Skin epidermis (tissue), 12 donors: Measurements from ENCODE around the gene ZNF746.
"Not testable (repeated sequence)": the region's sequence is repeated elsewhere in the genome, so short reads cannot be mapped to it uniquely, and the experiment has no call there.

Experiments used
- H3K27ac ChIP-seq, 21 experiments: fragments of 200-600 bp; sonication (generic) in 11 of 21; one replicate each; pipeline ENCODE4 v1.5.0; 2020; ENCODE audit warnings: mild to moderate bottlenecking in 3 of 21, inconsistent platforms in 2 of 21, moderate library complexity in 2 of 21
- H3K4me3 ChIP-seq, 7 experiments: fragments of 200-600 bp; sonication (generic) in 2 of 7; one replicate each; pipeline ENCODE4 v1.5.0; 2020; ENCODE audit warnings: inconsistent platforms in 2 of 7, mild to moderate bottlenecking in 2 of 7, moderate library complexity in 1 of 7

The ZNF746 gene

DNA sequence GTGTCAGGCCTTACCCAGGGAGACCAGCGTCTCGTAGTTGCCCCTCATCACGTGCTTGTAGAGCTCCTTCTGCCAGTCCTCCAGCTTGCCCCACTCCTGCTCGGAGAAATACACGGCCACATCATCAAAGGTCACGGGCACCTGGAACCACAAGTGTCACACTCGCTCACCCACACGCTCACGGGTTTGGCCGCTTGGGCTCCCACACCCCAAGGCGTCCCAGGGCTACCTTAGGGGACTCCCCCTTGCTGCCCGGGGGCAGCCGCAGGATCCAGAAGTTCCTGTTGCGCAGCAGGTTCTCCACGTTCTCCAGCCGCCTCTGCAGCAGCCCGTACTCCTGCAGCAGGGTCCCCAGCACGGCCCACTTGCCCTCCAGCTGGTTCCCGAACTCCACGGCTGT is 3.6 kb downstream of the ZNF746 start:
- not testable (repeated sequence) for H3K27ac ChIP-seq, H3K4me3 ChIP-seq

DNA sequence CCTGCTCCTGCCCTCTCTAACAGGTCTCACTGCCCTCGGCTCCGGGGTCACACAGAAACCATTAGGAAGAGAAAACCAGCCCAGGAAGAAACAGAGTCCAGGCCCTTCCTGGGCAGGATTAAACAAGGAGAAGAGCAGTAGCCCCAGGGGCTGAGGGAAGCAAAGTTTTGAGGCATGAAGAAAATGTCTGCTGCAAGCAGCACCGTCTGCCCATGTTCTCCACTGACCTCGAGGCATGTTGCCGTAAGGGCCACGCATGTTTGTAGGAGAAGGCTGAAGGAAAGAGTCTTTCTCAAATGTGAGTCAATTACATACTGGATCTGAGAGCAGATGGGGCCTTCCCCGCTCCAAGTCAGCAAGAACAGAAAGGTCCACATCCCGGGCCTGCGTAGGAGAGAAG is 4.2 kb downstream of the ZNF746 start:
- H3K4me3 ChIP-seq: no peak overlapping the region
- no peak overlapping the region for H3K27ac ChIP-seq

DNA sequence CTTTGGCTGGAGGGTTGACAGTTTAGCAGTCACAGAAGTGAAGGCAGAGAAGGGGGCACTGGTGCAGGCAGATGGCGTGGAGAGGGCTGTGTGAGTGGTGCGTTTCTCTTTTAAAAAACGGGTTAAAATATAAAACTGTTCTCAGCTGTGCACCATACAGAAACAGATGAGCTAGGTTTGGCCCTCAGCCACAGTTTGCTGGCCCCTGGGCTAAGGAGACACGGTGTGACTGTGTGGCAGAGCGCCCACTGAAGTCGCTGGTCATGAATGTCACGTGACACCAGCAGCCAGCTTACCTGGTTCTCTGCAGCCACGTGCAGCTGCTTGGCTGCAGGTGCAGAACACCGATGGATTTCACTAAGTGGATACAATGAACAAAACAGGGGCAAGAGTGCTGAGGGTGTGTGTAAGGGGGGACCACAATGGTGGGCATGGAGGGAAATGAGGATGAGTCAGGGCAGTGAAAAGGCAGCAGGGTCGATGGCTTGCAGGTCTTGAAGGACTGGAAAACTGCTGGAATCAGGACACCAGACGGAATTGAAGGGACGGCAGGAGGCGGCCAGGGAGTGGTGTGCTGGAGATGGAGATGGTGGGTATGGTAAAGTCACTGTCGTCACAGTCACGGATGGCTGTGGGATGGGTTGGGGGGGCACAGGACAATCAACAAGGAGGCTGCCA is 7.4 kb downstream of the ZNF746 start:
- H3K4me3 ChIP-seq: no peak overlapping the region
- H3K27ac ChIP-seq: no peak overlapping the region

DNA sequence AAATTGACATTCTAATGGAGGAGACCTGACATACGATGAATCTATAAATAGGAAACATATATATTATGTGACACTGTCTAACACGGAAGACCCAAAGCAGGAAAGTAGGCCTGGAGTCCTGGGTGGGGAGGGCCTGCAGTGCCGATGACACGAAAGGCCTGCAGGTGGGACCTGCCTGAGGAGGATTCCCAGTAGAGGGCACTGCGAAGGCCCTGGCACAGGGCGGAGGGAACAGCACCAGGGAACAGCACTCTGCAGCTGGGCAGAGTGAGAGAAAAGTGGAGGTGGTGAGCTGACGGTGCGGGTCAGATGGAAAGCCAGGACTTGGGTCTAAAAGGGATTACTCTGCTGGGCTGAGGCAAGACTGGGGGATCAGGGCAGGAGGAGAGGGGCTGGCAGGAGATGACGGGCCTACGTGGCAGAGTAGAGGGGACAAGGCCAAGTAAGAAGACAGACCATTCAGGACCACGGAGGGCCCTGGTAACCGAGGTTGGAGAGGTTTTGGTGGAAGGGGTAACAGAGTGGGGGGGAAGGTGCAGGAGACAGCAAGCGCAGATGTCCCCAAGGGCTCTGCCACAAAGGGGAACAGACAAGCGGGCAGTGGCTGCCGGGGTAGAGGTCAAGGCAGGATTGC is 8.1 kb downstream of the ZNF746 start:
- no peak overlapping the region for H3K4me3 ChIP-seq
- no peak overlapping the region for H3K27ac ChIP-seq

DNA sequence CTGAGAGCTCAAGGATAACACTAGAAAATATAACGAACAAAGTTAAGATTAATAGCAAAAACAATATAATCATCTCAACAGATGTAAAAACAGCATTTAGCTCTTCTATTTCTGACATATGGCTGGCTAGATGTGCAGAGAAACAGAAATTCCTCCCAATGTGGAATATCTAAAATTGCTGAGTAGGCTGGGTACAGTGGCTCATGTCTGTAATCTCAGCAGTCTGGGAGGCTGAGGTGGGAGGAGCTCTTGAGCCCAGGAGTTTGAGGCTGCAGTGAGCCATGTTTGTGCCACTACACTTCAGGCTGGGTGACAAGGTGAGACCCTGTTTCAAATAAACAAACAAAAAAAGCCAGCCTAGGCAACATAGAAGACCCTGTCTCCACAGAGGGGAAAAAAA is 18.0 kb downstream of the ZNF746 start:
- Histone ChIP-seq H3K27ac (no peak overlapping the region), H3K4me3 (no peak overlapping the region)

DNA sequence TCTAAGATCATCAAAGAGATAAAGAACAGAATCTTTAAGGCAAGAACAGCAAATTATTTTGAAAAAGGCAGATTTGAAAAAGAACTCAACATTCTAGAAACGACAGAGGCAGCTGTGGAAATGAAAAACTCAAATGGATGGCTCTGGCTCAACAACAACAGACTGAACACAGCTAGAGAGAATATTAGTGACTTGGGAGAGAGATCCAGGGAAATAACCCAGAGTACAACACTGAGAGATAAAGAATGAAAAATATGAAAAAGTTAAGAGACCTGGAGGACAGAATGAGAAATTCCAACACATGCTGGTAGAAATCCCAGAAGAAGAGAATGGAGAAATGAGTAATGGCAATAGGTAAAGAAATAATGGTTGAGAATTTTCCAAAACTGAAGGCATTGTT is 18.9 kb downstream of the ZNF746 start:
- no peak overlapping the region for H3K27ac ChIP-seq

DNA sequence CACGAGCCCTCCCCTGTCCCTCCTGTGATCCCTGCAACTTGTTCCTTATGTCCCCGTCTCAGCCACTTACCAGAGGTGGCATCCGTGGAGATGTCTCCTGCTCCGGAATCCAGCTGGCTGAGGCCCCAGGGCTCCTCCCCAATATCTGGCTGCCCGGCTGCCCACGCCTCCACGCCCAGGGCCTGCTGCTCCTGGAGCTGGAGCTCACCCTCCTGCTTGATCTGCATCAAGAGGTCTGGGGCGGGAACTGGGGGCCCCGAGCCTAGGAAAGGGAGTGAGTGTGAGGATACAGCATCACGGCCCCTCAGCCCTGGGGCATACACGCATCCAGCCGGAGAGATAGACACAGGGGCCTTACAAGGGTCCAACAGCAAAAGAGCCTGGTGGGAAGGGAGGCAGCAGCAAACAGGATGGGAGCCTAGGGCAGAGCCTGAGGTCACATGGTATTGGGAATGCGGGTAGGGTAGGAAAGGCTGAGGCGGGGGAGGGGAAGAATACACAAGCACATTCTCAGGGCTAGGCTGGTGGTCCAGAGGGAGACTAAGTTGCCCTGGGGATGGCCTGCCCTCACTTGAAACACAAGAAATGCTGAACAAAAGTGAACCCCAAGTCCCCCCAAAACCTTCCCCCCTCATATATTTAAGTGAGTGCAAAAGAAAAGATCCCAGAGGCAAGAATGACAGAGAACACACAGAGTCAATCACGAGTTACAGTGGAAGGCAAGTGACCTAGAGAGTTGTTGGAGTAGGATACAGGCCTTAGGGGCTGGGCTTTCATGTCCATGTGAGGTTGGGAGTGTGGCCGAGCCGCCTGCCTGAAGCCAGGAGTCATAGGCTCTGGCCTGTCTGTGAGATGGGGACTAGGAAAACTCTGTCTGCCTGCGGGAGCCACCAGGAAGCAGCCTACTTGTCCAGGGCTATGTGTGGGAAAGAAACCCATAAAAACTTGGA is 19.8 kb downstream of the ZNF746 start:
- Histone ChIP-seq H3K4me3 (no peak overlapping the region), H3K27ac (no peak overlapping the region)

More for the DNA sequence above, 18.9 kb downstream of the ZNF746 start:
- no peak overlapping the region for H3K4me3 ChIP-seq

DNA sequence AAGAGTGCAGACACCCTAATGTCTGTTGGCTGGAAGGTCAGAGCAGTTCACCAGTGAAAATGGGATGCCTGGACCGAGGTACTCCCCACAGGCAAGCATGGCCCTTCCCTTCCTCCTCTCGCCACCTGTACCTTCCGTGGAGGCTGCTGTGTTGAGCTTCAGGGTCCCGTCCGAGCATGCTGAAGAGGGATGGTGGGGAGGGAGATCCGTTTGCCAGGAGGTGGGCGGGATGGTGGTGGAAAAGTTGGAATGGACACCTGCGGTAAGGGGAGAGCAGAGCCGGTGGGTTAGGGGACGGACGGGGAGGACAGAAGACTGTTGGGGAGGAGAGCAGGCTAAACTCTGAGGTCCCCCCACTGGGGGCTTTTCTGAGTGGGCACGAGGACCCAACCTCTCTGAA is 20.8 kb downstream of the ZNF746 start:
- H3K27ac ChIP-seq: no peak overlapping the region
- no peak overlapping the region for H3K4me3 ChIP-seq

DNA sequence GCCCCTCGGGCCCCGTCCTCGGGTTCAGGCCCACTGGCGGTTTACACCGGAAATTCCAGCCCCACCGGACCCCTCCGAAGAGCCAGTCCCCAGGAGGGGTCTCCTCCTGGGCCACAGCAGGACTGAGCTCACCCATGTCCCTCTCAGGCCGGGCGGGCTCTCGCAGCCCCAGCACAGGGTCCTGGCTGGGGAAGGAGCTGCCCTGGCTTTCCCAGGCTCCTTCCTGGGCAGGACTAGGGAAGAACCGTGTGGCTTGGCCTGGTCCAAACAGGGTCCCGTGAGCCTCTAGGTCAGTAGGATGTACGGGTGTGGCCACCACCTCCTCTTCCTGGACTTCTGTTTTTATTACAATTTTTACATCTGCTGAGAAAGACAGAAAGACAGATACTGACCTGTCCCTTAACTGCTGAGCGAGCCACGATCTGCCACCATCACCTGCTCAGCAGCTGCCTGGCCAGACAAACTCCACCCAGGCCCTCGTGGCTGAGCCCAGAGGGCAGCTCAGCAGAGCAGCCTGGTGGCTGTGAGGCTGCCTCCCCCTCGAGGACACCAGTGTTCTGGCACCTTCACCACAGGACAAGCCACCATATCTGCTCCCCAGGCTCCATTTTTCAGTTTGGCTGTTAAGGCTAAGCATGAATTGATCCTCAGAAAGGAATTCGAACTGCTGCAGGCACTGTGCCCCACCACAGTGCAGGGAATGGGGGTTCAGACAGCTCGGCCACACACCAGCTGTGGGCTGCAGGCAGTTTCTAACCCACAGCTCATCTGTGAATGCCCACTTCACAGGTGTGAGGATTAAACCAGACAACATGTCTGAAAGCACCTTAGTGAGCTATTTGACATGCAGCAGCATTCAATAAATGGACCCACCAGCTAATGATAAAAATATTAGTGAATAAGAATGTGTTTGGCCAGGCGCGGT is 22.2 kb downstream of the ZNF746 start:
- H3K27ac ChIP-seq: no peak overlapping the region
- H3K4me3 ChIP-seq: no peak overlapping the region

DNA sequence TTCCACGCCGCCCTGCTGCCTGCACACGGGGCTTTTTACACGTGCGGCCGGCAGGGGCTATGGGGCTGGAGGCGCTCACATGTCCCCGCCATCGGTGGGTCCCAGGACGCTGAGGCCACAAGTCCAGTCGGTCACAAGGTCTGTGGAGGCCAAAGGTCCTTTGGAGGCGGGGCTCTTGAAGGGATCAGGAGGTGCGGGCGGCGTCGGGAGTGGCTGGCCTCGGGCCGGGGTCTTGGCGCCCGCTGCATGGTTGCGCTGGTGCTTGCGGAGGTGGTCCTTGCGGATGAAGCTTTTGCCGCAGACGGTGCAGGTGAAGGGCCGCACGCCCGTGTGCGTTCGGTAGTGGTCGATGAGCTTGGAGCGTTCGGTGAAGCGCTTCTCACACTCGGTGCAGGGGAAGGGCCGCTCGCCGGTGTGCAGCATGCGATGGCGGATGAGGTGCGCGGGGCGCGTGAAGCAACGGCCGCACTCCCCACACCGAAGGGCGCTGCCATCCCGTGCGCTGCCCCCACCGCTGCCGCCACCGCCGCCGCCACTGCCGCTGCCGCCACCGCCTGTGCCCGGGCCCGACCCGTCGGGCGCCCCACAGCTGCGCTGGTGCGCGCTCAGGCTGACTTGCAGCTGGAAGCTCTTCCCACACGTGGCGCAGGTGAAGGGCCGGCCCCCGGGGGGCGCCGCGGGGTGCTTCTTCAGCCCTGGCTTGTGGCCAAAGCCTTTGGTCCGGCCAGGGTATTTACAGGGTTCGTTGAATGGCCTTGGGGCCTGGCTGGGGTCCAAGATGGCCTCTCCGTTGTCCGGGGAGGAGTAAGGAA is 23.1 kb downstream of the ZNF746 start:
- no peak overlapping the region for H3K27ac ChIP-seq
- no peak overlapping the region for H3K4me3 ChIP-seq

DNA sequence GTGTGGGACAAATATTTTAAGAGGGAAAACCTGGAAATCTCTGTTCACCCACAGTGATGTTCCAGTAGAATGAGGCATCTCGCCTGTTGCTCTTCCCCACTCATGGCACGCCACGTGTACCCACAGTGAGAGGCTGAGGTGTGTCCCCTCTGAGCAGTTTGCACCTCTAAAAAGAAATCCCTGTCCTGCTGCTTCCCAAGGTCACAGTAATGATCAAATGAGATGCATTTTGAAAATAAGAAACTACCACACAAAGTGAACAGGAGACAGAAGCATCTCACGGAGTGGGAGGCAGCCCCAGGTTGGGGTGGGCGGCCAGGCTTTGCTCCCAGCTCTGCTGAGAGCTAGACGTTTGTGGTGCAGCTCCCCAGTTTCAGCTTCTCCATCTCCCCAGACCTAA is 24.4 kb downstream of the ZNF746 start:
- Histone ChIP-seq H3K4me3 (no peak overlapping the region), H3K27ac (no peak overlapping the region)

DNA sequence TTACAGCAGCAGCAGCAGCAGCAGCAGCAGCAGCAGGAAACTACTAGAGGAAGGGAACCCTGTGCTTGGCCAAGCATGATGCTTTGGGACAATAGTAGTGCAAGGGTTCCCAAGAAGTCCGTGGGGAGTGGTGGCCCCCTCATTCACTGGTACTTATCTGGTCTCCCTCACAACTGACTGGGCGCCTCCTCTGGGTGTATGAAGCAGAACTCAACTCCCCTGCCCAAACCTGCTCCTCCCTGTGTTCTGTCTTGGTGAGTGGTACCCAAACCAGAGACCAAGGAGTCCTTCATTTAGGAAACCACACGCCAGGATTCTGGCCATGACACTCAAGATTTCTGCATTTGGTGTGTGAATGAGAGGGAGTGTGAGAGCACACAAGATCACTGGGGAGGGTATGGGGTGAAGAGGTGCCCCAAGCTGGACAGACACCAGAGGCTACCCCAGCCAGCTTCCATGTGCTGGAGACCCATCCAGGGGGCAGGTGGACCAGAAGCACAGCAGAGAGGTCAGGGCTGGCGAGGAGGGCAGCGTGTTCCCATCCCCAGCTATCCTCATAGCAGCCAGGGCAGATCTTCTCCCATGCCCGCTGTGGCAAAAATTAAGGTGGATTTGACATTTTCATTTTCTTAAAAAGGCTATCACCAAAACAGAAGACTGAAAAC is 26.2 kb downstream of the ZNF746 start:
- H3K4me3 ChIP-seq: no peak overlapping the region
- no peak overlapping the region for H3K27ac ChIP-seq

DNA sequence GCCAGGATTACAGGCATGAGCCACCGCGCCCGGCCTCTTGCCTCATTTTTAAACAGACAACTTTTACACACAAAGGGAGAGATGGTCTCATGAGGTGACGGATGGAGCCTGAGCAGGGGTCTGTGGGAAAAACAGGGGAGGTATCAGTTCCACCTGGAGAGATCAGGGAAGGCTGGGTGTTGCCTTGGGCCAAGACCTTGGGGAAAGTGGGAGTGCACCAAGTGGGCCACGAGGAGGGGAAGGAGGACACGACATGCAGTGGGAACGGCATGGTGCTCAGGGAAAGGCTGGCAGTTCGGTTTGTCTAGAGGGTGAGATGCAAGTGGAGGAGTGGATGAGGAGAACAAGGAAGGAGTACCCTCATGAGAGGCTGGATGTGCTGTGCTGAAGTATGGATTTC is 27.8 kb downstream of the ZNF746 start:
- no peak overlapping the region for H3K4me3 ChIP-seq

DNA sequence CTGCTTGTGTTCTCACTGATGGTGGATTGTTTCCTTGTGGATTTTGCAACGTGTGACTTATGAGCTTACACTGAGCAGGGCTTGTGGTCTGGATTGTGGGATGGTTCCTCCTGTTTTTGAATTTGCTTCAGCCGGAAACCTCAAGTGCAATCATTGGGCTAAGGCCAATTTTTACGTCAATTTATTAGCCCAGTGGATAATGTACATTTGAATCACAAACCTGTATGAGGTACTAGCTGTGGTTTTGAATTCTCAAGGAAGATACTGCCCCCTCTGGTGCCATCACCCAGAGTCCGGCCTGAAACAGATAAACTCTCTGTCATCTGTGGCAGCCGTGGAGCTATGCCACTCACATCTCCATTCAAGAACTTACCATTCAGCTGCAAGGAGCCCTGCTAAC is 29.4 kb downstream of the ZNF746 start:
- H3K4me3 ChIP-seq: no peak overlapping the region
- no peak overlapping the region for H3K27ac ChIP-seq

More for the DNA sequence above, 27.8 kb downstream of the ZNF746 start:
- H3K27ac ChIP-seq: no peak overlapping the region

DNA sequence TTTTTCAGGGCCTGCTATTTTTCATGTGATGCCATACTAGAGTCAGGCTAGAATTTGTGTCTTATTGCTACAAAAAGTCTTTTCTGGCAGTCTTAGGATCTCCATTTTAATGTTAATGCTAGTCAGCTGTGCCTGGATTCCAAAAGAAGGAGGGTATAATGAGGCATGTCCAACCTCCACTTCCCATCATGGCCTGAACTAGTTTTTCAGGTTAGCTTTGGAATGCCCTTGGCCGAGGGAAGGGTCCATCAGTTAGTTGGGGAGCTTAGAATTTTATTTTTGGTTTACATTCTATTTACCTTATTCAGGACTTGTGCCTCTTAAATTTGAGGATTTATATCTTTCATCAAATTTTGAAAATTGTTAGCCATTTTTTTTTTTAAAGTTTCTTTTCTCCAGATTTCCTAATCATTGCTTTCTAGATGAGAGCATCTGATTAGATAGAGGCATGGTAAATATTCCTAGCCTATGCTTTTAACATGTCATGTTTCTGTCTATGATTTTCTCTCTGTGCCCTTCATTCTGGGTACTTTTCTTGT is 30.2 kb downstream of the ZNF746 start:
- Histone ChIP-seq H3K27ac (no peak overlapping the region), H3K4me3 (no peak overlapping the region)

DNA sequence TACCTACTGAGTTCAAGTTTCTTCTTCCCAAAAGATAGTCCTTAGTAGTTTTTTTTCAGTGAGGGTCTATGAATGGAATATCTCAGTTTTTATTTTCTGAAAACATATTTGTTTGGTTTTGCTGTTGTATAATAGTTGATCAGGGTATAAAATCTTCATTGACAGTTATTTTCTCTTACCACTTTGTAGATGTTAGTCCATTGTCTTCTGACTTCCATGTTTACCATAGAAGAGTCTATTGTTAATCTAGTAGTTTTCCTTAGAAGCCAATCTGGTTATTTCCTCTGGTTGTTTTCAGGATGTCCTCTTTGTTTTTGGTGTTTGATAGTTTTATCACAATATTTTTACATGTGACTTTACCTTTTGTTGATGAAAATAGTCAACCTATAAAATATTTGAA is 31.2 kb downstream of the ZNF746 start:
- no peak overlapping the region for H3K4me3 ChIP-seq
- no peak overlapping the region for H3K27ac ChIP-seq

DNA sequence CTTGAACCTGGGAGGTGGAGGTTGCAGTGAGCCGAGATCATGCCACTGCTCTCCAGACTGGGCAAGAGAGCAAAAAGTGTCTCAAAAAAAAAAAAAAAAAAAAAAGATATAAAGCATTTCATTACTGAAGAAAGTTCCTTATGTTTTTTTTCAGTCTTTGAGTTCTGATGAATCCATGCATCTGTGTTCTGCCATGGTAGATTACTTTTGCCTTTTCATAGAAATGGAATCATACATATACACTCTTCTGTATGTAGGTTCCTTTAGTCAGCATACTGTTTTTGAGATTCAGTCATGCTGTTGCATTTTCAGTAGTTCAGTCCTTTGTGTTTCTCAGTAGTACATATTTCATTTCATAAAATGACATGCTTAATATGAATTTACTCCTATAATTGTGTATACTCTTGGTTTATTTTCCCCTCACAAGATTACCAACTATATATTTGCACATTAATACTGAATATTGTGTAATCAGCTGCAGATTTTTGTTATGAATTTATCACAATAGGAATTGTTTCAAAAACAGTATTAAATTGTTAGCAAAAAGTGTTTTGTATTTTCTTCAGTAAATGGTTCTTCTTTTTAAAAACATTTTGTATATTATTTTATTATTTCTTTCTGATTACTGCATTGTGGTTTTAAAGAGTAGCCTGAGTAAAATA is 34.0 kb downstream of the ZNF746 start:
- no peak overlapping the region for H3K27ac ChIP-seq
- no peak overlapping the region for H3K4me3 ChIP-seq

DNA sequence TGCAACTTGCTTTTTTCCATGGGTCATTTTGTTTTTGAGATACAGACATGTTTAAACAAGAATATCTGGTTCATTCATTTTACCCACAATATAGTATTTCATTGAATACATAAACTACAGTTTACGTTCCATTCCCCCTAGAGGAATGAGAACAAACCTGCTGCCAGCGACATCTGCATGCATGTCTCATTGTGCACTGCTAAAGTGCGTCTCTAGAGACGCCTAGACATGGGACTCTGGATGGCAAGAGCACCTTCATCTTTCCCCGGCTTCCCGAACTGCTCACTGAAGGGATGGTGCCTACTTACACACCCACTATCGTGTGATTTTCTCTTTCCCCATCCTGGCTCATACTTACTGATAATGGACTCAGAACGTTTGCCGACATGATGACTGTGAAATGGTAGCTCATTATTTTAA is 35.5 kb downstream of the ZNF746 start:
- Histone ChIP-seq H3K4me3 (no peak overlapping the region), H3K27ac (no peak overlapping the region)
